ENCODE results near the gene ODR4. TPM values are rescaled to one million over a fixed set of nuclear protein-coding genes. Genes with fewer than 3 reads are reported as not detected.

Gene ODR4
- total RNA-seq, 1 experiment from 2014 or later: 16.6 TPM

DNA sequence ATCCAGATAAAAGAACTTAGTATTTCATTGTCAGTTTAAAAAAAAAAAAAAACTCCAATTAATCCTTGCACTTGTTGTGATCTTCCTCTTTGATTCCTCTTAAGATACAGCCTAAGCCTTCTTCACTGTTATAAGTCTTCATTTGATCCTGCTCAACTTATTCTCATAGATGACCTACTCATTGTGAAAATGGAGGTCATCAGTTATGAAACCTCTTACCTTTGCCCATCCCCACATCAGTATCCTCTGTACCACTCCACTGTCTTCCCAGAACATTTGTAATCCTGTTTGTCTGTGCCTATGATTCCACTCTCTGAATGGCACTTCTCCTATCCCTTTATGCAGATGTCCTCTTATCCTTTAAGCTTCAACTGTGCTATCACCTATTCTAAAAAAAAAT is 28.0 kb downstream of the ODR4 start:
- CTCF ChIA-PET: no interaction called here
- Histone ChIP-seq H3K9me3 (ENCODE audit: control insufficient read depth, insufficient read depth, low read depth, low read length) (no peaks in the 10 kb centered on the region), H3K4me1 (ENCODE audit: control insufficient read depth, insufficient read depth, low read length) (no peaks in the 10 kb centered on the region), H3K27me3 (ENCODE audit: control insufficient read depth, insufficient read depth, low read length) (no peaks in the 10 kb centered on the region), H3K4me3 (ENCODE audit: low read depth in 2 of 2, low read length in 2 of 2) (no peak overlapping the region), H3K27ac (ENCODE audit: low read length) (no peak overlapping the region), H3K36me3 (ENCODE audit: control insufficient read depth, insufficient read depth, low read length) (peaks cover 35% of the 10 kb centered on the region)
- TF ChIP-seq POLR2AphosphoS5 (IDR thresholded peaks at IDR 0.05; ENCODE audit: low read depth, low read length): no peak
- TF ChIP-seq, protein P1, sequence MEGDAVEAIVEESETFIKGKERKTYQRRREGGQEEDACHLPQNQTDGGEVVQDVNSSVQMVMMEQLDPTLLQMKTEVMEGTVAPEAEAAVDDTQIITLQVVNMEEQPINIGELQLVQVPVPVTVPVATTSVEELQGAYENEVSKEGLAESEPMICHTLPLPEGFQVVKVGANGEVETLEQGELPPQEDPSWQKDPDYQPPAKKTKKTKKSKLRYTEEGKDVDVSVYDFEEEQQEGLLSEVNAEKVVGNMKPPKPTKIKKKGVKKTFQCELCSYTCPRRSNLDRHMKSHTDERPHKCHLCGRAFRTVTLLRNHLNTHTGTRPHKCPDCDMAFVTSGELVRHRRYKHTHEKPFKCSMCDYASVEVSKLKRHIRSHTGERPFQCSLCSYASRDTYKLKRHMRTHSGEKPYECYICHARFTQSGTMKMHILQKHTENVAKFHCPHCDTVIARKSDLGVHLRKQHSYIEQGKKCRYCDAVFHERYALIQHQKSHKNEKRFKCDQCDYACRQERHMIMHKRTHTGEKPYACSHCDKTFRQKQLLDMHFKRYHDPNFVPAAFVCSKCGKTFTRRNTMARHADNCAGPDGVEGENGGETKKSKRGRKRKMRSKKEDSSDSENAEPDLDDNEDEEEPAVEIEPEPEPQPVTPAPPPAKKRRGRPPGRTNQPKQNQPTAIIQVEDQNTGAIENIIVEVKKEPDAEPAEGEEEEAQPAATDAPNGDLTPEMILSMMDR (IDR thresholded peaks at IDR 0.05): no peak
- POLR2A ChIA-PET: no interaction called here
- in situ Hi-C loops (cut with HindIII; ENCODE audit: low pct_unique_long_range_greater_than_20kb, low sequenced_read_pairs): no loop called here
- DNase-seq (ENCODE audit: low read depth, low spot score) (no peak), ATAC-seq (no peak)
- no TSS peak for BruUV-seq (replicated peaks)
- intact Hi-C loops (cut with micrococcal nuclease; ENCODE audit: unreplicated experiment): loop anchor here (2.0 kb wide), 1 partner anchor 583 kb away; no protein-coding TSS in a partner anchor

DNA sequence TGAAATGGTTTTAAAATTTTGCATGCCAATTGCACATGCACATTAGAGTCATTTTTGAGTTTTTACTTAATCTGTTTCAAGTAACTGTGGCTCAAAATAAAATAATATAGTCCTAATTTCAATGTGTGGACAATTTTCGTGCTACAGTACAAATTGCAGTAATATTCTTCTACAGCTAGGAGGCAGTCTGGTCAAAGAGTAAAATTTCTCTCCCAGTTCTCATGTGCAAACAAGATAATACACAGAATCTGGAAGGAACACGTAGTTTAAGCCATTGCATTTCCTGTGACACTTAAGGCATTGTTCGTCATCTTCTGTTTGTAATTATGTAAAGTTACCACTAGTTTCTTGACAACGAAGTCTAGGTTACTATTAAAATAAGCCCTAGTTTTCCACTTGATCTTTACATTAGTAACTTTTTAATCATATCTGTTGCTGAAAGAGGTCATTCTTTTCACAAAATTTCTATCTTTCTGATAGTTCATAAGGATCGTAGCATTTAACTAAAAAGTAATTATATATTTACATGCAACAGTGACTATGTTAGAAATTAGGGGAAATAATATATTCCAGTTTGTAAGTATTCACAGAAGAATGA is 28.9 kb downstream of the ODR4 start:
- CTCF ChIA-PET: no interaction called here
- H3K4me1 ChIP-seq (ENCODE audit: control insufficient read depth, insufficient read depth, low read length): no peaks in the 10 kb centered on the region
- in situ Hi-C loops (cut with HindIII; ENCODE audit: low pct_unique_long_range_greater_than_20kb, low sequenced_read_pairs) (no loop called here), intact Hi-C loops (cut with micrococcal nuclease; ENCODE audit: unreplicated experiment) (loop anchor here (2.0 kb wide), 1 partner anchor 582 kb away; no protein-coding TSS in a partner anchor)
- no TSS peak for BruUV-seq (replicated peaks)
- H3K27ac ChIP-seq (ENCODE audit: low read length): no peak overlapping the region
- ATAC-seq (no peak), DNase-seq (ENCODE audit: low read depth, low spot score) (peak; percentile 10)
- no peaks in the 10 kb centered on the region for H3K9me3 ChIP-seq (ENCODE audit: control insufficient read depth, insufficient read depth, low read depth, low read length)
- no peaks in the 10 kb centered on the region for H3K27me3 ChIP-seq (ENCODE audit: control insufficient read depth, insufficient read depth, low read length)
- POLR2A ChIA-PET: no interaction called here
- no peak overlapping the region for H3K4me3 ChIP-seq (ENCODE audit: low read depth in 2 of 2, low read length in 2 of 2)
- H3K36me3 ChIP-seq (ENCODE audit: control insufficient read depth, insufficient read depth, low read length): peaks cover 34% of the 10 kb centered on the region
- TF ChIP-seq POLR2AphosphoS5 (IDR thresholded peaks at IDR 0.05; ENCODE audit: low read depth, low read length) (no peak), SIN3A (IDR thresholded peaks at IDR 0.05; ENCODE audit: borderline replicate concordance, insufficient read depth, low read depth, low read length) (no peak), TCF7L2 (IDR thresholded peaks at IDR 0.05; ENCODE audit: low read depth, low read length) (no peak)
- TF ChIP-seq, protein P2, sequence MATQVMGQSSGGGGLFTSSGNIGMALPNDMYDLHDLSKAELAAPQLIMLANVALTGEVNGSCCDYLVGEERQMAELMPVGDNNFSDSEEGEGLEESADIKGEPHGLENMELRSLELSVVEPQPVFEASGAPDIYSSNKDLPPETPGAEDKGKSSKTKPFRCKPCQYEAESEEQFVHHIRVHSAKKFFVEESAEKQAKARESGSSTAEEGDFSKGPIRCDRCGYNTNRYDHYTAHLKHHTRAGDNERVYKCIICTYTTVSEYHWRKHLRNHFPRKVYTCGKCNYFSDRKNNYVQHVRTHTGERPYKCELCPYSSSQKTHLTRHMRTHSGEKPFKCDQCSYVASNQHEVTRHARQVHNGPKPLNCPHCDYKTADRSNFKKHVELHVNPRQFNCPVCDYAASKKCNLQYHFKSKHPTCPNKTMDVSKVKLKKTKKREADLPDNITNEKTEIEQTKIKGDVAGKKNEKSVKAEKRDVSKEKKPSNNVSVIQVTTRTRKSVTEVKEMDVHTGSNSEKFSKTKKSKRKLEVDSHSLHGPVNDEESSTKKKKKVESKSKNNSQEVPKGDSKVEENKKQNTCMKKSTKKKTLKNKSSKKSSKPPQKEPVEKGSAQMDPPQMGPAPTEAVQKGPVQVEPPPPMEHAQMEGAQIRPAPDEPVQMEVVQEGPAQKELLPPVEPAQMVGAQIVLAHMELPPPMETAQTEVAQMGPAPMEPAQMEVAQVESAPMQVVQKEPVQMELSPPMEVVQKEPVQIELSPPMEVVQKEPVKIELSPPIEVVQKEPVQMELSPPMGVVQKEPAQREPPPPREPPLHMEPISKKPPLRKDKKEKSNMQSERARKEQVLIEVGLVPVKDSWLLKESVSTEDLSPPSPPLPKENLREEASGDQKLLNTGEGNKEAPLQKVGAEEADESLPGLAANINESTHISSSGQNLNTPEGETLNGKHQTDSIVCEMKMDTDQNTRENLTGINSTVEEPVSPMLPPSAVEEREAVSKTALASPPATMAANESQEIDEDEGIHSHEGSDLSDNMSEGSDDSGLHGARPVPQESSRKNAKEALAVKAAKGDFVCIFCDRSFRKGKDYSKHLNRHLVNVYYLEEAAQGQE (IDR thresholded peaks at IDR 0.05; ENCODE audit: insufficient read depth in 1 of 2, low read depth in 2 of 2, low read length in 1 of 2): no peak
- TF ChIP-seq, protein P1 (IDR thresholded peaks at IDR 0.05): peak; percentile 73; the same call in 1 of the 2 replicates
